CD14-positive monocyte (primary cell): Measurements from ENCODE around the gene SOCS1. TPM values are rescaled to one million over a fixed set of nuclear protein-coding genes. Genes with fewer than 3 reads are reported as not detected.

Experiments
- DNase-seq, 3 donors: peaks; one replicate each; pipeline ENCODE4 v3.0.0-alpha.2; 2011 to 2022
- H2AFZ ChIP-seq: 2 replicates; pipeline ENCODE4 v1.6.0; 2012; ENCODE audit warnings: mild to moderate bottlenecking, low read depth, low read length, inconsistent platforms; ENCODE audit not compliant: insufficient read depth, poor library complexity, severe bottlenecking
- H3K27ac ChIP-seq, 2 donors: 1 replicate in 1 of 2; 2 replicates in 1 of 2; pipeline ENCODE4 v1.5.1; 2012 to 2013; ENCODE audit warnings: low read length in 2 of 2, control low read depth in 1 of 2, inconsistent platforms in 1 of 2, low read depth in 1 of 2, mild to moderate bottlenecking in 1 of 2
- H3K27me3 ChIP-seq, 2 donors: one replicate each; pipeline versions ENCODE4 v1.6.0 to v1.6.1; 2011 to 2013; ENCODE audit warnings: low read length in 2 of 2; ENCODE audit not compliant: control insufficient read depth in 2 of 2, insufficient read depth in 2 of 2
- H3K36me3 ChIP-seq, 2 donors: replicated peaks in 1 of 2; 1 replicate in 1 of 2; 2 replicates in 1 of 2; pipeline versions ENCODE4 v1.5.1 to v1.6.1; 2012 to 2013; ENCODE audit warnings: low read length in 2 of 2, control low read depth in 1 of 2, inconsistent platforms in 1 of 2, mild to moderate bottlenecking in 1 of 2; ENCODE audit not compliant: insufficient read depth in 2 of 2, control insufficient read depth in 1 of 2
- H3K4me1 ChIP-seq, 2 donors: 1 replicate in 1 of 2; 2 replicates in 1 of 2; pipeline versions ENCODE4 v1.5.1 to v1.6.1; 2012 to 2013; ENCODE audit warnings: low read length in 2 of 2, control low read depth in 1 of 2, inconsistent platforms in 1 of 2, mild to moderate bottlenecking in 1 of 2, moderate library complexity in 1 of 2; ENCODE audit not compliant: insufficient read depth in 2 of 2, control insufficient read depth in 1 of 2
- H3K4me2 ChIP-seq: replicated peaks from 2 replicates; pipeline ENCODE3; 2012; ENCODE audit warnings: low read length, moderate library complexity, mild to moderate bottlenecking; ENCODE audit not compliant: poor library complexity, severe bottlenecking; ENCODE audit errors: extremely low read depth
- H3K4me3 ChIP-seq, 3 experiments: fragments of 200-600 bp in 1 of 3; sonication (generic) in 1 of 3; replicated peaks in 1 of 3; 1 replicate in 2 of 3; 2 replicates in 1 of 3; pipeline ENCODE4 v1.5.1; 2011 to 2013; ENCODE audit warnings: low read length in 3 of 3, mild to moderate bottlenecking in 3 of 3, control low read depth in 2 of 3, low read depth in 2 of 3, inconsistent platforms in 1 of 3, moderate library complexity in 1 of 3
- H3K79me2 ChIP-seq: 2 replicates; pipeline ENCODE4 v1.6.0; 2012; ENCODE audit warnings: mild to moderate bottlenecking, control low read depth, inconsistent platforms, low read length, moderate library complexity; ENCODE audit not compliant: insufficient read depth
- H3K9ac ChIP-seq: 2 replicates; pipeline ENCODE4 v1.6.0; 2017; ENCODE audit warnings: low read length, mild to moderate bottlenecking; ENCODE audit not compliant: insufficient read depth, poor library complexity, severe bottlenecking
- H3K9me3 ChIP-seq, 2 donors: replicated peaks in 1 of 2; 1 replicate in 1 of 2; 2 replicates in 1 of 2; pipeline versions ENCODE4 v1.5.1 to v1.6.1; 2012 to 2013; ENCODE audit warnings: low read length in 2 of 2, control low read depth in 1 of 2; ENCODE audit not compliant: control insufficient read depth in 1 of 2, insufficient read depth in 1 of 2
- H4K20me1 ChIP-seq: 2 replicates; pipeline ENCODE4 v1.6.0; 2012; ENCODE audit warnings: mild to moderate bottlenecking, low read length, control low read depth, moderate library complexity; ENCODE audit not compliant: insufficient read depth
- H3K27ac Mint-ChIP-seq, 7 donors: one replicate each; pipeline ENCODE4 v1.8.0; 2020; ENCODE audit warnings: mild to moderate bottlenecking in 7 of 7, mixed read lengths in 7 of 7, moderate library complexity in 6 of 7, inconsistent platforms in 2 of 7
- H3K27me3 Mint-ChIP-seq, 3 donors: one replicate each; pipeline ENCODE4 v1.8.0; 2021 to 2022; ENCODE audit warnings: low read depth in 3 of 3, mild to moderate bottlenecking in 3 of 3, mixed read lengths in 3 of 3, moderate library complexity in 3 of 3, inconsistent platforms in 1 of 3
- H3K36me3 Mint-ChIP-seq, 2 donors: one replicate each; pipeline ENCODE4 v1.8.0; 2020; ENCODE audit warnings: mixed read lengths in 2 of 2, inconsistent platforms in 1 of 2, mild to moderate bottlenecking in 1 of 2
- H3K4me1 Mint-ChIP-seq: one replicate; pipeline ENCODE4 v1.8.0; 2020; ENCODE audit warnings: mild to moderate bottlenecking, mixed read lengths
- H3K4me3 Mint-ChIP-seq, 2 donors: one replicate each; pipeline ENCODE4 v1.8.0; 2020; ENCODE audit warnings: mild to moderate bottlenecking in 2 of 2, mixed read lengths in 2 of 2, moderate library complexity in 1 of 2
- H3K9me3 Mint-ChIP-seq, 7 donors: one replicate each; pipeline ENCODE4 v1.8.0; 2020 to 2022; ENCODE audit warnings: mixed read lengths in 7 of 7, mild to moderate bottlenecking in 6 of 7, moderate library complexity in 6 of 7, inconsistent platforms in 2 of 7
- CTCF ChIP-seq: fragments of 200-600 bp; IDR thresholded peaks from one replicate; pipeline ENCODE4 v1.8.0; 2022; ENCODE audit warnings: antibody characterized with exemption, mild to moderate bottlenecking
- WGBS: methylation state at CpG from one replicate; pipeline ENCODE4 v1.1.5; 2013; ENCODE audit warnings: missing lambda C conversion rate; ENCODE audit not compliant: insufficient coverage; 5-methylcytosine and 5-hydroxymethylcytosine counted together
- intact Hi-C, 2 donors: fragments of 100-400 bp; cut with micrococcal nuclease; formaldehyde crosslinking; loops; one replicate each; pipeline versions ENCODE4 v1.15.0 to v1.15.1; 2023
- polyA plus RNA-seq, 3 donors: library from polyadenylated mRNA; depleted of rRNA in 1 of 3; unstranded in 2 of 3; stranded (reverse) in 1 of 3; fragments of 300-500 nt in 2 of 3; fragments of >200 nt in 1 of 3; fragmentation: Illumina TruSeq in 2 of 3; gene quantifications; 1 replicate in 2 of 3; 2 replicates in 1 of 3; pipeline ENCODE4 v1.2.3, GENCODE V29; 2012 to 2021

SOCS1 gene
- polyA plus RNA-seq, 3 donors = 0.13 to 2.3 (median 0.35) TPM

- Mint-ChIP-seq H3K4me1 (peaks cover 12% of the 10 kb centered on the region), H3K9me3 (peaks cover 5 to 36% (median 21%) of the 10 kb centered on the region in 7 donors), H3K27ac (no peak overlapping the region), H3K4me3 (no peak overlapping the region), H3K36me3 (peaks cover 0 to 7% of the 10 kb centered on the region in 2 donors), H3K27me3 (peaks cover 0 to 6% (median 4%) of the 10 kb centered on the region in 3 donors)
- Histone ChIP-seq H2AFZ (no peak overlapping the region), H3K27ac (no peak overlapping the region), H3K4me2 (no peak overlapping the region), H3K9ac (no peak overlapping the region), H3K4me3 (no peak overlapping the region), H3K27me3 (no peaks in the 10 kb centered on the region), H3K9me3 (peaks cover 10 to 30% of the 10 kb centered on the region in 2 donors), H3K4me1 (peaks cover 10 to 15% of the 10 kb centered on the region in 2 donors), H3K79me2 (no peaks in the 10 kb centered on the region), H3K36me3 (no peaks in the 10 kb centered on the region), H4K20me1 (no peaks in the 10 kb centered on the region)
- WGBS = 100% methylated on average over 1 of the region's 3 CpGs
- intact Hi-C loops = no loop called here
- DNase-seq = no peak
- TF ChIP-seq CTCF = no peak
Measured at GRCh38 chr16:11217651-11218603, 38.1 kb downstream of the SOCS1 start.

GRCh38 chr16:11215935-11216556 is 40.0 kb downstream of the SOCS1 start:
- Mint-ChIP-seq H3K4me1 (peaks cover 19% of the 10 kb centered on the region), H3K36me3 (peaks cover 0 to 7% of the 10 kb centered on the region in 2 donors), H3K9me3 (peaks cover 5 to 33% (median 21%) of the 10 kb centered on the region in 7 donors), H3K27ac (no peak overlapping the region), H3K4me3 (no peak overlapping the region), H3K27me3 (peaks cover 2 to 11% (median 7%) of the 10 kb centered on the region in 3 donors)
- no peaks in the 10 kb centered on the region for H3K79me2 ChIP-seq
- no CpG with 5 or more reads among the region's 3 CpGs for WGBS
- H2AFZ ChIP-seq = no peak overlapping the region
- peaks cover 10 to 30% of the 10 kb centered on the region in 2 donors for H3K9me3 ChIP-seq
- no peaks in the 10 kb centered on the region for H3K27me3 ChIP-seq
- no peak overlapping the region for H3K27ac ChIP-seq
- no peak overlapping the region for H3K4me3 ChIP-seq
- H4K20me1 ChIP-seq = no peaks in the 10 kb centered on the region
- H3K36me3 ChIP-seq = no peaks in the 10 kb centered on the region
- H3K9ac ChIP-seq = no peak overlapping the region
- TF ChIP-seq CTCF = no peak
- peaks cover 18 to 23% of the 10 kb centered on the region in 2 donors for H3K4me1 ChIP-seq
- no peak for DNase-seq
- intact Hi-C loops = no loop called here
- H3K4me2 ChIP-seq = no peak overlapping the region
